HepG2 (cell line): ENCODE measurements around the gene IL31. TPM values are rescaled to one million over a fixed set of nuclear protein-coding genes. Genes with fewer than 3 reads are reported as not detected.

Source experiments
- ATAC-seq: fragments of 200-7000 bp; cut with Tn5 transposase; 3 replicates; pipeline ENCODE4 v1.9.1; 2020; ENCODE audit warnings: mild to moderate bottlenecking, moderate library complexity
- BruUV-seq: library from RNA; stranded (reverse); fragments of 400-500 nt; replicated peaks from 2 replicates; lab custom pipeline; 2021; lab: Mats Ljungman, UMichigan
- CTCF ChIA-PET: fragments of 300-600 bp; formaldehyde crosslinking; extraction: SDS; loops from one replicate; lab custom pipeline; 2021; ENCODE audit warnings: low total read pairs, inconsistent platforms, low intra/inter-chr PET ratio; lab: Yijun Ruan, JAX
- POLR2A ChIA-PET: fragments of 350-600 bp; sonication (Branson Sonifier 250); formaldehyde crosslinking; loops from one replicate; lab custom pipeline; 2020; ENCODE audit warnings: antibody characterized with exemption, inconsistent platforms; lab: Yijun Ruan, JAX
- DNase-seq: peaks from one replicate; pipeline ENCODE4 v3.0.0-alpha.2; 2015; ENCODE audit warnings: low spot score
- FAIRE-seq: peaks from 3 replicates; lab custom pipeline; 2011; peaks lifted over from hg19 to GRCh38; lab: Jason Lieb, UNC
- H2AFZ ChIP-seq: one replicate; pipeline ENCODE4 v1.6.1; 2011; ENCODE audit warnings: low read length, inconsistent platforms
- H3K27ac ChIP-seq: fragments of 300-600 bp; 3 replicates; pipeline ENCODE4 v1.8.0; 2011; ENCODE audit warnings: mixed run types, mild to moderate bottlenecking, mixed read lengths, low read length, inconsistent platforms; ENCODE audit not compliant: insufficient read depth; ENCODE audit errors: extremely low read length
- H3K27me3 ChIP-seq, 2 experiments: fragments of 200-600 bp in 1 of 2; 2 replicates in 1 of 2; 3 replicates in 1 of 2; pipeline versions ENCODE4 v1.6.0 to v1.8.0; 2011; ENCODE audit warnings: low read length in 2 of 2, mild to moderate bottlenecking in 2 of 2, moderate library complexity in 2 of 2, inconsistent platforms in 1 of 2; ENCODE audit not compliant: insufficient read depth in 2 of 2, control insufficient read depth in 1 of 2
- H3K36me3 ChIP-seq, 2 experiments: fragments of 200-600 bp in 1 of 2; replicated peaks in 1 of 2; 2 replicates in 1 of 2; 3 replicates in 1 of 2; pipeline versions ENCODE4 v1.5.1 to v1.8.0; 2011; ENCODE audit warnings: low read length in 2 of 2, inconsistent platforms in 1 of 2; ENCODE audit not compliant: insufficient read depth in 2 of 2, control insufficient read depth in 1 of 2
- H3K4me1 ChIP-seq: 2 replicates; pipeline ENCODE4 v1.5.1; 2012; ENCODE audit warnings: low read length, inconsistent platforms; ENCODE audit not compliant: insufficient read depth
- H3K4me2 ChIP-seq: 2 replicates; pipeline ENCODE4 v1.6.0; 2011; ENCODE audit warnings: low read depth, low read length, inconsistent platforms
- H3K4me3 ChIP-seq, 3 experiments: fragments of 200-600 bp in 1 of 3; sonication (generic), shearing (Covaris generic) in 1 of 3; replicated peaks in 1 of 3; 2 replicates each; pipeline ENCODE4 v1.5.1; 2011 to 2016; ENCODE audit warnings: low read length in 3 of 3, inconsistent platforms in 2 of 3, low read depth in 2 of 3, mild to moderate bottlenecking in 2 of 3, control low read depth in 1 of 3, mixed read lengths in 1 of 3; ENCODE audit not compliant: insufficient read depth in 1 of 3
- H3K79me2 ChIP-seq: one replicate; pipeline ENCODE4 v1.6.1; 2011; ENCODE audit warnings: low read length, inconsistent platforms; ENCODE audit not compliant: insufficient read depth
- H3K9ac ChIP-seq: 2 replicates; pipeline ENCODE4 v1.6.0; 2011; ENCODE audit warnings: mild to moderate bottlenecking, low read depth, low read length, inconsistent platforms; ENCODE audit not compliant: insufficient read depth
- H3K9me3 ChIP-seq: 2 replicates; pipeline ENCODE4 v1.5.1; 2012; ENCODE audit warnings: mild to moderate bottlenecking, low read length
- H4K20me1 ChIP-seq: 2 replicates; pipeline ENCODE4 v1.6.0; 2011; ENCODE audit warnings: inconsistent platforms, mild to moderate bottlenecking, low read length, moderate library complexity; ENCODE audit not compliant: insufficient read depth
- IKZF5 ChIP-seq: IDR thresholded peaks from 2 replicates; pipeline ENCODE4 v1.6.1; 2018; ENCODE audit warnings: missing genetic modification reagents, mild to moderate bottlenecking, missing compliant biosample characterization
- NFAT5 ChIP-seq: sonication (generic); formaldehyde crosslinking; IDR thresholded peaks from 2 replicates; pipeline ENCODE4 v1.4.0; 2020; ENCODE audit warnings: missing genetic modification reagents
- ZNF30 ChIP-seq: sonication (generic); formaldehyde crosslinking; IDR thresholded peaks from 2 replicates; pipeline ENCODE4 v1.5.0; 2020; ENCODE audit warnings: mild to moderate bottlenecking, missing genetic modification reagents
- ZNF331 ChIP-seq: sonication (generic); formaldehyde crosslinking; IDR thresholded peaks from 2 replicates; pipeline ENCODE4 v1.4.0; 2020; ENCODE audit warnings: missing genetic modification reagents
- WGBS: methylation state at CpG from one replicate; pipeline ENCODE4 v1.1.6; 2017; ENCODE audit warnings: low lambda C conversion rate; 5-methylcytosine and 5-hydroxymethylcytosine counted together
- in situ Hi-C: cut with HindIII; loops from 2 replicates; pipeline ENCODE4 v1.10.0; 2017; ENCODE audit warnings: low pct_unique_long_range_greater_than_20kb; ENCODE audit not compliant: extremely low pct_ligation_motif_present
- intact Hi-C: fragments of 100-400 bp; cut with micrococcal nuclease; formaldehyde crosslinking; loops from one replicate; pipeline ENCODE4 v1.10.0; 2022; ENCODE audit not compliant: unreplicated experiment
- polyA plus RNA-seq, 8 experiments: library from polyadenylated mRNA; depleted of rRNA in 3 of 8; stranded (reverse) in 7 of 8; unstranded in 1 of 8; fragments of >200 nt; fragmentation: Illumina TruSeq in 4 of 8; extraction: Trizol in 4 of 8; gene quantifications; 2 replicates each; pipeline versions ENCODE4 v1.2.1 to v1.2.3, GENCODE V29; 2011 to 2016; ENCODE audit warnings: low read depth in 4 of 8, missing spikeins in 1 of 8, mixed read lengths in 1 of 8; ENCODE audit not compliant: insufficient read depth in 1 of 8
- total RNA-seq, 5 experiments: library from RNA; depleted of rRNA; stranded (reverse); fragments of >200 nt; fragmentation: Illumina TruSeq; extraction: Trizol; gene quantifications; 2 replicates each; pipeline ENCODE4 v1.2.3, GENCODE V29; 2016; ENCODE audit warnings: low read depth in 1 of 5
- TF ChIP-seq, protein P1 (sequence below): sonication (generic); formaldehyde crosslinking; IDR thresholded peaks from 2 replicates; pipeline ENCODE4 v1.8.0; 2022; ENCODE audit warnings: mild to moderate bottlenecking, missing genetic modification reagents, moderate library complexity

IL31 gene
- total and polyA plus RNA-seq, 2 of the 13 experiments (the other 11 are each of a cell fraction or from before 2014, with no cell fraction given): not detected

DNA sequence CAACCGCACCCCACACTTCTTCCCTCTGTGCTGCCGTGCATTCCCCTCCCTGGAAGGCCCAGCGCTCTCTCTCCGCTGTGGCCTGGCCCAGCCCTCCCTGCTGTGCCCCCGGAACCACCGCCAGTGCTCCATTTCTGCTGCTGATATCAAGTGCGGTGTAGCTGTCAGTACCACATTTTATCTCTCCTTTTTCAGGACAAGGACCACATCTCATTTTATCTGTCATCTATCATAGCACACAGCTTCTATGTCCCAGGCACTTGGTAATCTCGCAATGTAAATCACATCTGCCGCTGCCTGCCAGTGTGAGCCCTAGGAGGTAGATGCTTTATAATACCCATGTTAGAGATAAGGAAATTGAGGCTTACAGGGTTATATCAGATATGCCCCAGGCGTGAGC, 18.3 kb downstream of the IL31 start:
- POLR2A ChIA-PET: no interaction called here
- Histone ChIP-seq H3K79me2 (no peaks in the 10 kb centered on the region), H3K4me1 (no peaks in the 10 kb centered on the region), H3K4me3 (no peak overlapping the region), H4K20me1 (no peaks in the 10 kb centered on the region), H3K4me2 (no peak overlapping the region), H2AFZ (no peak overlapping the region), H3K27me3 (peaks cover 2 to 4% of the 10 kb centered on the region in 2 experiments; a peak in 3 of 5 replicates), H3K27ac (no peak overlapping the region), H3K36me3 (no peaks in the 10 kb centered on the region), H3K9me3 (no peaks in the 10 kb centered on the region), H3K9ac (no peak overlapping the region)
- in situ Hi-C loops: no loop called here
- BruUV-seq: no TSS peak
- ATAC-seq (no peak), FAIRE-seq (no peak), DNase-seq (no peak)
- CTCF ChIA-PET: no interaction called here
- WGBS: 54% methylated on average over 10 of the region's 10 CpGs
- no peak for TF ChIP-seq IKZF5 (CRISPR knock-in tag)
- TF ChIP-seq, protein P1, sequence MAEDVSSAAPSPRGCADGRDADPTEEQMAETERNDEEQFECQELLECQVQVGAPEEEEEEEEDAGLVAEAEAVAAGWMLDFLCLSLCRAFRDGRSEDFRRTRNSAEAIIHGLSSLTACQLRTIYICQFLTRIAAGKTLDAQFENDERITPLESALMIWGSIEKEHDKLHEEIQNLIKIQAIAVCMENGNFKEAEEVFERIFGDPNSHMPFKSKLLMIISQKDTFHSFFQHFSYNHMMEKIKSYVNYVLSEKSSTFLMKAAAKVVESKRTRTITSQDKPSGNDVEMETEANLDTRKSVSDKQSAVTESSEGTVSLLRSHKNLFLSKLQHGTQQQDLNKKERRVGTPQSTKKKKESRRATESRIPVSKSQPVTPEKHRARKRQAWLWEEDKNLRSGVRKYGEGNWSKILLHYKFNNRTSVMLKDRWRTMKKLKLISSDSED (CRISPR knock-in tag): no peak
- TF ChIP-seq ZNF331 (CRISPR knock-in tag): no peak
- no peak for TF ChIP-seq ZNF30 (CRISPR knock-in tag)
- TF ChIP-seq NFAT5 (CRISPR knock-in tag): no peak
- intact Hi-C loops: no loop called here
